GM18505 (cell line): ENCODE data around the gene DDX10.
"Not testable (repeated sequence)": the region's sequence is repeated elsewhere in the genome, so short reads cannot be mapped to it uniquely, and the experiment has no call there.

ENCODE experiments used
- ATAC-seq: cut with Tn5 transposase; IDR thresholded peaks from one replicate; pipeline ENCODE4 v1.9.1; 2021; ENCODE audit not compliant: unreplicated experiment
- POLR2A ChIP-seq: IDR thresholded peaks from 4 replicates; pipeline ENCODE4 v1.6.1; 2011; ENCODE audit warnings: borderline replicate concordance; ENCODE audit not compliant: insufficient read depth, insufficient read length; ENCODE audit errors: extremely low read depth

Gene DDX10

DNA sequence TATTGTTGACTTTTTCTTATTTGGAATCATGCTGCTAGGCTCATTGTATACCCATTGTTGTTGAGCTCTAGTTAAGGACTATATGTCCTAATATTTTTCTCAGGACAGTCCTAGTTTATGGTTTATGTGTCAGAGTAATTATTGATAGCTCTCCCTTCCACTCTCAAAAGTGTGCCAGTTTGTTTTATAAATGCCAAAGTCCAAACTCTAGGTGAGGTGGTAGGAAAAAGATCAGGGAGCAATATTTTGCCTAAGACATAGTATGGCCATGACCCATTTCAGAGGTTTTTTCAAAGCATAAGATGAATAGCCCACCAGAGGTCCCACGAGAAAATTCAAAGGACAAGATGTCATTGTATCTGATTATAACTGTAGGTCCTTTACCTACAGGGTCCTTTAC, 20.9 kb upstream of the DDX10 start:
- no peak for TF ChIP-seq POLR2A

DNA sequence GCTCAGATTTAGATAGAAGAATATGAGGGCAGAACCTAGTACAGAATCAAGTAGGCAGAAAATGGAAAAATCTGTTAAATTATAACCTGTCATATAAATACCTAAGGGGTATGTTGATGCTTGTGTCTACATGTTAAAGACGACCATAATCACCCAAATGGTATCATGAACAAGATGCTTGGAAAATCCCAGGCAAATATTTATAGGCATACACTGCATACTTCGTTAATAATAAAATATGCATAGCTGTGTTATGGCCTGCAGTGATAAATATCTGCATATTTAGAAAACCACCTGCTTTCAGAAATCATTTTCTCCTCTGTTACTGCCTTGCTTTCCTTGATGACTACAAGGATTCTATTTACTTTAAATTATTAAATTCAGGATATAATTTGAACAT, 18.9 kb upstream of the DDX10 start:
- ATAC-seq: no peak
- TF ChIP-seq POLR2A: no peak

More for the DNA sequence above, 20.9 kb upstream of the DDX10 start:
- no peak for ATAC-seq

DNA sequence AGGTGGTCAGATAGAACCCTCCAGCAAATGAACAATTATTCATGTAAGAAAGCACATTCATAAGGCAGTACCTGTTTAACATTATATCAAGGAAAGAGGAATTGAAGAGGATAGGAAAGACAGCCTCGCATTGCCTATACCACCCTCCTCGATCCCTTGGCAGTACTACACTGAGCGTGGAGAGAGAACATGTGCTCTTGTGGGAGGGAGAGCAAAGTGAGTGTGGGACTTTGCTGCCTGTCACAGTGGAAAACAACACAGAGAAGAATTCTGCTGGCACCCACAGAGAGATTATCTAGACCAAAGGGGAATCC, 17.5 kb upstream of the DDX10 start:
- no peak for TF ChIP-seq POLR2A
- ATAC-seq: no peak

DNA sequence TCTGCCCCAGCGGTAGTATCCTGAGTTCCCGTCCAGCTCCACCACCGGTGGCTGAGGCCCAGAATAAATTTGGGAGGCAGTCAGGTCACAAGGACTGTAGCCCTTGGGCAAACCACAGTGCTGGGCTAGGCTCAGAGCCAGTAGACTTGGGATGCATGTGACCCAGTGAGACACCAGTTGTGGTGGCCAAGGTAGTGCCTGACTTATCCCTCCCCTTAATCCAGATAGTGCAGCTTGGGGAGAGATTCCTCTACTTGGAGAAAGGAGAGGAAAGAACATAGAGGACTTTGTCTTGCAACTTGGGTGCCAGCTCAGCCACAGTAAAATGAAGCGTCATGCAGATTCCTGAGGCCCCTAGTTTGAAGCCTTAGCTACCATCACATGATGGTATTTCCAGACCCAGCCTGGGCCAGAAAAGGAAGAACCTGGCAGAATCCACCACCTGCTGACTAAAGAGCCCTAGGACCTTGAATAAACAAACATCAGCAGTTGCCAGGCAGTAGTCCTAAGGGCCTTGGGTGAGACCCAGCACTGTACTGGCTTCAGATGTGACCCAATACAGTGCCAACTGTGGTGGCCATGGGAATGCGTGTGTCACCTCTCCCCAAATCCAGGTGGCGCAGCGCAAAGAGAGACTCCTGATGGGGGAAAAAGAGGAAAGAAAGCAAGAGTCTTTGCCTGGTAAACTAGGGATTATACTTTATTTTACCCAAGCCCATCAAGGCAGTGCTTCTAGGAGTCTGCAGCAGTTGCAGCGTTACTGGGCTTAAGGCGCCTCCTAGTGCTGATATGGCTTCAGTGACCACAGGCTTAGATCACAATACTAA, 17.0 kb upstream of the DDX10 start:
- TF ChIP-seq POLR2A: no peak
- peak; percentile 68 for ATAC-seq

DNA sequence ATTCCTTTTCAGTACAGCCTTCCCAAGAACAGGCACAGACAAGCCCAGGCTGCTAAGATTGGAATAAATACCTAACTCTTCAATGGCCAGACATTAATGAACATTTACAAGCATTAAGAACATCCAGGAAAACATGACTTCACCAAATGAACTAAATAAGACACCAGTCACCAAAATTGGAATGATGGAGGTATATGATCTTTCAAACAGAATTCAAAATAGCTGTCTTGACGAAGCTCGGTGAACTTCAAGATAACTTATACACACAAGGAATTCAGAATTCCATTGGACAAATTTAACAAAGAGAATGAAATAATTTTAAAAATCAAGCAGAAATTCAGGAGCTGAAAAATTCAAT, 16.4 kb upstream of the DDX10 start:
- ATAC-seq: no peak
- TF ChIP-seq POLR2A: no peak

DNA sequence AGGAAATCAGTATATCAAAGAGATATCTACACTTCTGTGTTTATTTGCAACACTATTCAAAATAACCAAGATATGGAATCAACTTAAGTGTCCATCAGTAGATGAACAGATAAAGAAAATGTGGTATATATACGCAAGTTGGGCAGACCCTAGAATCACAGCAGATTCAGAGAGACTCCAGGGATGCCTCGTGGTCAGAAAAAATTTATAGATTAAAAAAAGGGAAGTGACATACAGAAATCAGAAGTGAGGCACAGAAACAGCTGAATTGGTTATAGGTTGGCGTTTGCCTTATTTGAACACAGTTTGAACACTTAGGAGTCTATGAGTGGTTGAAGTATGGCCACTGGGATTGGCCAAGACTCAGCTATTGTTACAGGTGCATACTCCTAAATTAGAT, 10.8 kb upstream of the DDX10 start:
- not testable (repeated sequence) for ATAC-seq

DNA sequence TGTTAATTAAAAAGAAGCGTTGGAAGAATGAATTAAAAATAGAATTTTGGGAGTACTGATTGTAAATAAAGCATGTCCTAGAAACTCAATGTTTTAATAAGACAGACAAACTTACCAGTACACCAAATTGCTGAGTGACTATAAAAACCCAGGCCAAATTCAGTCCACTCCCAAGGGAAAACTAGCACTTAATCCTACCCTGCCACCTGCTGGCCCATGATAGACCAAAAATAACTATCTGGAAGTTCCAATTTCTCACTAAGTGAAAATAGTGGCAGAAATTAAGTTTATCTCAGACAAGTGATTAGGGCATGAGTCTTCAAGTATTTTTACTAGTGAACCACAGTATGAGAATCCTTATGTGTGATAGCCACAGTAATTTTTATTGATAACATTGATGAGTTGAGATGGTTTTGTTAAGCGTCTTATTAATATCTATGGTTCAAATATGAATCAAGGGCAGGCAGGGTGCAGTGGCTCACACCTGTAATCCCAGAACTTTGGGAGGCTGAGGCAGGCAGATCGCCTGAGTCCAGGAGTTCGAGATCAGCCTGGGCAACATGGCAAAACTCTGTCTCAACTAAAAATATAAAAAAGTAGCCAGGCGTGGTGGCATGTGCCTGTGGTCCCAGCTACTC, 9.8 kb upstream of the DDX10 start:
- no peak for ATAC-seq

DNA sequence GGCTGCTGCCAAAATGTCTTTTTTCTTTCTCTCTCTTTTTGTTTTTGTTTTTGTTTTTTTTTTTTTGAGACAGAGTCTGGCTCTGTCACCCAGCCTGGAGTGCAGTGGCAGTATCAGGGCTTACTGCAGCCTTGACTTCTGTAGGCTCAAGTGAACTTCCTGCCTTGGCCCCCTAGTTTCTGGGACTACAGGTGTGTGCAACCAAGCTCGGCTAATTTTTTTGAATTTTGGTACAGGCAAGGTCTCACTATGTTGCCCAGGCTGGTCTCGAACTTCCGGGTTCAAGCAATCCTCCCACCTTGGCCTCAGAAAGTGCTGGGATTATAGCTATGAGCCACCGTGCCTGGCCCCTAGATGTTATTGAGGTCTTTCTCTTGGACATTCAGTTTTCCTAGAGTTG, 2.2 kb upstream of the DDX10 start:
- TF ChIP-seq POLR2A: no peak
- no peak for ATAC-seq

More for the DNA sequence above, 9.8 kb upstream of the DDX10 start:
- TF ChIP-seq POLR2A: no peak

DNA sequence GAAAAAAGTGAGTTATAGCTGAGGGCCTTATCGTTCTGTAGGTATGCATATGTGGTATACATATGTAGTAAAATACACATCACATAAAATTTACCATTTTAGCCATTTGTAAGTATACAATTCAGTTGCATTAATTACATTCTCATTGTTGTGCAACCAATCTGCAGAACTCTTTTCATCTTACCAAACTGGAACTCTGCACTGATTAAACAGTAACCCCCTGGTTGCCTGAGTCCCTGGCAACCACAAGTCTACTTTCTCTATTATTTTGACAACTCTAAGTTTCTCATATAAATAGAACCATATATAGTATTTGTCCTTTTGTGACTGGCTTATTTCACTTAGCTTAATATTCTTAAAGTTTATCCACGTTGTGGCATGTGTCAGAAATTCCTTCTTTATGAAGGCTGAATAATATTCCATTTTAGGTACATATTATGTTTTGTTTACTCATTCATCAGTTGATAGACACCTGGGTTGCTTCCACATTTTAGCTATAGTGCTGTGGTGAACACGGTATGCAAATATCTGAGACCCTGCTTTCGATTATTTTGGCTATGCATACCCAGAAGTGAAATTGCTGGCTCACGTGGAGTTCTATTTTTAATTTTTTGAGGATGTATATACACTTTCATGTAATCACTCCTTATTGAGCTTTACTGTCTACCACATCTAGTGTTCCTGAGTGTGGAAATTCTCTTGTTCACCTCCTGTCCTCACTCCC, 1.6 kb upstream of the DDX10 start:
- TF ChIP-seq POLR2A: no peak
- peak; percentile 40 for ATAC-seq

DNA sequence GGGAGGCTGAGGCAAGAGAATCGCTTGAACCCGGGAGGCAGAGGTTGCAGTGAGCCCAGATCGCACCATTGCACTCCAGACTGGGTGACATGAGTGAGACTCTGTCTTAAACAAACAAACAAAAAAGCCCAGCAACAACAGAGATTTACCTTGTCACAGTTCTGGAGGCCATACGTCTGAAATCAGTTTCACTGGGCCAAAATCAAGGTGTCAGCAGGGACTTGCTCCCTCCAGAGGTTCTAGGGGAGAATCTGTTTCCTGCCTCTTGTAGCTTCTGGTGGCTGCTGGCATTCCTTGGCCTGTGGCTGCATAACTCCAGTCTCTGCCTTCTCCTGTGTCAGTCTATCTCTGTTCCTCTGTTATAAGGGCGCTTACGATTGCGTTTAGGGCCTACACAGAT, 1.5 kb downstream of the DDX10 start:
- no peak for ATAC-seq
- no peak for TF ChIP-seq POLR2A

DNA sequence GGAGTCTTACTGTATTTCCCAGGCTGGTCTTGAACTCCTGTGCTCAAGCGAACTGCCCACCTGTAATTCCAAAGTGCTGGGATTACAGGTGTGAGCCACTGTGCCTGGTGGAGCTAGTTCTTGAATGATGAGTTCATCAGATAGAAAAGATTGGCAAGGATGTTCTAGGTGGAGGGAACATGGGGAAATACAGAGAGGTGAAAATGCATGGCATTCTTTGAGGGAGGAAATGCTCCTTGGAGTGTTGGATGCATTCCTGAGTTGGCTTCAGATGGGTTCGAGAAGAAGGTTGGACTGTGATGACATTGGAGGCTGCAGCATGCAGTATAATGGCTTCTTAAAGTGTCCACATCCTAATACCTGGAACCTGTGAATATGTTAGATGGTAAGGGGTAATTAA, 4.4 kb downstream of the DDX10 start:
- TF ChIP-seq POLR2A: no peak
- no peak for ATAC-seq

DNA sequence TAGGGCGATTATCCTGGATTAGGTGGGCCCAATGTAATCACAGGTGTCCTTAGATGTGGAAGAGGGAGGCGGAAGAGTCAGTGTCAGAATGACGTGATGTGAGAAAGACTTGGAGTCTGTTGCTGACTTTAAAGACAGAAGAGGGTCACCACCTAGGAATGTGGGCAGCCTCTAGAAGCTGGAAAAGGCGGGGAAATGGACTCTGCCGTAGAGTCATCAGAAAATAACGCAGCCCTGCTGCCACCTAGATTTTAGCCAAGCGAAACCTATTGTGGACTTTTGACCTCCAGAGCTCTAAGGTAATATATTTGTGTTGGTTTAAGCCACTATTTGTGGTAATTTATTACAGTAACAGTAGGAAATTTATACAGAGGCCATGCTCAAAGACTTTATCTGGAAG, 4.8 kb downstream of the DDX10 start:
- TF ChIP-seq POLR2A: no peak
- no peak for ATAC-seq

DNA sequence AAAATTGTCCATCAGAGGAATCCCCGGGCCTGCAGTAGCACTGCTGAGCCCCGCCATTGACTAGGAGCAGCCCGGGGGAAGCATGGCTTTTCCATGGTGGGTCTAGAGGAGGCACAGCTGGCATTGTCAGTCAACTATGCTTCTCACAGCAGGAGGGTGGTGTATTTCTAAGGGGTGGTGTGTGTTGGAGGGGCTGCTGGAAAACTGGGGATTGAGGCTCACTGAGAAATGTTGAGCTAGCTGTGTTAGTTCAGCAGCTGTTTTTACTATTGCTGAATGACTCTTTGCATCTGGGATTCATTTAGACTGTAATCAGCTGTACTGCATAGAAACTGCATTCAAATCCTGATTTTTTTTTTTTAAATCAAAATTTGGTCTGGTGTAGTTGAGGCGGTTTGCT, 5.6 kb downstream of the DDX10 start:
- no peak for TF ChIP-seq POLR2A
- no peak for ATAC-seq

DNA sequence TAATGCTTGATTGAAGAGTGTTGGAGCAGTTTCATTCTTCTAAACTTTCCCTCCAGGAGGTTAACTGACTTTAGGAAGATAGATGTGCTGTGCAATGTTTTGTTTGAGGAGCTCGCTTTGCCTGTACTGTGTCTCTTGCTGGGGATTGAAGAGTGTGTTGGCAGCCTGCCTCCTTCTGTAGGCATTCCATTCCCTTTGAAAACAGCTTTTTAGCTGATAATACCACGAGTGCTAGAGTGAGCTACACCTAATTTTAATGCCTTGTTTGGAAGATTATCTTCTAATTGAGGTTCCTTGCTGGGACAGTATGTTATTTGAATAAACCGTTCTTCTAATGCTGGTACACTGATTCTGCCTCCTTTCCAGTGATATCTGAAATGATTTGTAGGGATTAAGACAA, 7.2 kb downstream of the DDX10 start:
- no peak for TF ChIP-seq POLR2A
- ATAC-seq: no peak
